ENCODE results near the gene DLL4.

DLL4 gene

GRCh38 chr15:40926659-40927494 lies 2.3 kb upstream of the DLL4 start:
- DNase-seq (ENCODE audit: low read depth) = no peak
- H3K4me3 ChIP-seq (ENCODE audit: low read length) = no peak overlapping the region
- no peak for TF ChIP-seq CTCF (conservative IDR thresholded peaks at IDR 0.05; ENCODE audit: low read depth, low read length)

- TF ChIP-seq CTCF (conservative IDR thresholded peaks at IDR 0.05; ENCODE audit: low read depth, low read length) = no peak
- H3K4me3 ChIP-seq (ENCODE audit: low read length) = no peak overlapping the region
- no peak for DNase-seq (ENCODE audit: low read depth)
These were observed 1.7 kb upstream of the DLL4 start for GRCh38 chr15:40927495-40927872.

DNA sequence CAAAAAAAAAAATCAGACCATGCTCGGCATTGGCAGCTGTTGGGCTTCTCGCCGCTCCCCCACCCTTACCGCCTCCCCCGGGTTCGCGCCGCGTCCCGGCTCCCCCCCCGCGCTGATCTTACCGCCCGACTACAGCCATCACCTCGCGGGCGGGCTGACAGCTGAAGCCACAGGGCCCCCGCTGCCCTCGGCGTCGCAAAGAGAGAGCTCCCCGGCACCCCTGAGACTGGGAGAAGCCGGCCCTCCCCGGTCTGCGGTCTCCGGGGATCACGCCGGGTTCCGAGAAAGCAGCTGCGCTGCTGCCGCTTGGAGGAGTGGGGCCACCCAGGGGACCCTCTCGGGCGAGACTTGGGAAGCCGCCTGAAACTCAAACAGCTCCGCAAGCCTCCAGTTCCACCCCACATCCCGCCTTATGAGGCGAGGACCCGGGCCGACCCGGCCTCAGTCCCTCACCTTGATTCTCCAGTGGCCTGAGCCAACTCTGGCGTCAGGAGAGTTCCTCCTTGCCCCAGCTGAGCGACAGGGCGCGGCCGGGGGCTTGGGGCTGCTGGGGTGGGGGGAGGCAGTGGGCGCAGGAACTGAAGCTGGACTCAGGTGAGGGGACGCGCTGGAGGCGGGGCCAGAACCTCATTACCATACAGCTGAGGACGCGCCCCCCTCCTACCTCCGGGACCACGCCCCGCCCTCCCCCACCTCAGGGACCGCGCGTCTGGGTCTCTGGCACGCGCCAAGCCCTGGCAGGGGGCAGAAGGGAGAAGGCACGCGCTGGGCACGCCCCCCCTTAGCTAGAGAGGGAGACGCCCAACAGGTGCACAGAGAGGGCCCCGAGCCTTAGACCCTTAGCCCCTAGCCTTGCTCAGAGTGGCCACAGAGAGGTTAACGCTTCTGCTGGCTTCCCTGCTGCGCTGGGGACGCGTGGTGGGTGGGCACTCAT lies 1.0 kb upstream of the DLL4 start:
- TF ChIP-seq CTCF (conservative IDR thresholded peaks at IDR 0.05; ENCODE audit: low read depth, low read length) = no peak
- no peak for DNase-seq (ENCODE audit: low read depth)
- H3K4me3 ChIP-seq (ENCODE audit: low read length) = peak overlapping the region; percentile 26

- no peak for TF ChIP-seq CTCF (conservative IDR thresholded peaks at IDR 0.05; ENCODE audit: low read depth, low read length)
- H3K4me3 ChIP-seq (ENCODE audit: low read length) = peak overlapping the region; percentile 26
These were observed 705 bp downstream of the DLL4 start for GRCh38 chr15:40929660-40930429.

DNA sequence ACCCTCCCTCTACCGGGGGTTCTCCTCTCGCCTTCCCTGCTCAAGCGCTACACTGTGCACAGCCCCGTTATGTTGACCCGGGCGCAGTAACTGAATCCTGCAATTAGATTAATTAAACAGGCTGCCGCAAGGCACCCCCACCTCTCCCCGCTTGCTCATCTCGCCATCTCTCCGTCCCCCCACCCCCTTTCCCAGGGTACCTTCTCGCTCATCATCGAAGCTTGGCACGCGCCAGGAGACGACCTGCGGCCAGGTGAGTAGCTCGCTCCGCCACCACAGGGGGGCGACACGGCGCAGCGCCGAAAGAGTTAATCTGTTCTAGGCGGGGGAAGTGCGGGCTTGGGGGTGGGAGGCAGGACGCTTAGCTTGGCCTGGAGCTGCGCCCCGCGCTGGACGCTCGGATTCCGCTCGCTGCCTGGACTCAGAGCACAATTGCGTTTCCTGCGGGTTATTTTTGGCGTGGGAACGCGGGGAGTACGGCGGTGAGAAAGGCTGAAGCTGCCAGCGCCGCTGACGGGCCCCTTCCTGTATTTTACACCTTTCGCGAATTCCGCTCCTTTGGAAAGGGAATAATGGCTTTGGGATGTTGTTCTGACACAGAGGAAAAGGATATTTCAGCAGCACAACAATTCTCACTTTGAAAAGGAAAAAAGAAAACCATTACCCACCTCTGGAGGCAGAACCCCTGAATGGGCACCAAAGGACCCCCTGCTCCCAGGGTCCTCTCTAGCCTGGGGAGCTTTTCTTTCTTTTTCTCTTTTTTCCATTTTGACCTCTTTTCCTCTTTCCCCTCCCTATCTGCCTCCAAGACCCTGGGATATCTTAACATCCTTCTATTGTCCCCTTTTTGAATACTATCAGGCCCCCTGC lies 1.5 kb downstream of the DLL4 start:
- DNase-seq (ENCODE audit: low read depth) = no peak
- peak overlapping the region; percentile 23 for H3K4me3 ChIP-seq (ENCODE audit: low read length)
- TF ChIP-seq CTCF (conservative IDR thresholded peaks at IDR 0.05; ENCODE audit: low read depth, low read length) = peak; percentile 69

More at GRCh38 chr15:40929660-40930429, 705 bp downstream of the DLL4 start:
- no peak for DNase-seq (ENCODE audit: low read depth)
